ENCODE measurements around the gene SEZ6. TPM values are rescaled to one million over a fixed set of nuclear protein-coding genes. Genes with fewer than 3 reads are reported as not detected.

The SEZ6 gene
- total and polyA plus RNA-seq, 2 of the 4 experiments (the other 2 are of a cell fraction), result not detected

DNA sequence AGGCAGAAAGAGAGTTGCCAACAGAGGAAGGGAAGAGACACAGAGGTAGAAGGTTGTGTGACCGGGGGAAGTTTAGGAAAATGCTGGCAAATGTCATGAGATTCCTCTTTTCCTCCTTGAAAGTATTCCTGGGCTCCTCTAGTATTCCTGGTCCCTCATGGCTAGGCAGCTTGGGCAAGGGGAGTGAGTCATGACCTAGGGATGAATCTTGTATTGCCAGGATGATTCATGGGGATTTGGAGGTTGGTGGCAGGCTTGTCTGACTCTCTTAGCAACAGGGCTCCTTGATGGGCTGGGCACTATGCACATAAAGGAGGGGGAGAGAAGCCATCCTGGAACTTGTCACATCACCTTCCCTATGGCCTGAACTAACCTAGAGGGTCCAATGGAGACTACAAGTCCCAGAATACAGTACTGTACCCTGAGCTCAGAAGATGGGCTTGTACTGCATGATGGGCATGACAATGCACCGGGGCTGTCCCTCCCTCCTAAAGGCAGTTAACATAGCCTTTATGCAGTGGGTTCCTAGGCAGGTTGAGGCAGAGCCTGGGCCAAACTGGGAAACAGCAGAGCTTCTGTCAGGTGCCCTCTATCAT, 2.1 kb upstream of the SEZ6 start:
- dilution Hi-C loops (cut with HindIII; ENCODE audit: low sequenced_read_pairs, unreplicated experiment), result no loop called here
- H3K9ac ChIP-seq (ENCODE audit: low read depth, low read length), result no peak overlapping the region
- no peak overlapping the region for H3K18ac ChIP-seq (ENCODE audit: low read depth, low read length)
- DNase-seq (peak; percentile 7), ATAC-seq (ENCODE audit: low read depth) (no peak)
- no peak overlapping the region for H2AK5ac ChIP-seq (ENCODE audit: low read depth, low read length)
- no peaks in the 10 kb centered on the region for H3K36me3 ChIP-seq (ENCODE audit: control insufficient read depth, insufficient read depth, low read length)
- H3K23ac ChIP-seq (ENCODE audit: low read depth, low read length), result no peak overlapping the region
- no peaks in the 10 kb centered on the region for H3K79me1 ChIP-seq (ENCODE audit: low read depth in 1 of 2, low read length in 2 of 2)
- no peak overlapping the region for H4K5ac ChIP-seq (ENCODE audit: low read depth, low read length)
- H3K9me3 ChIP-seq (ENCODE audit: control insufficient read depth, insufficient read depth, low read length), result peaks cover 1% of the 10 kb centered on the region; the same call in 1 of the 2 replicates
- no peak overlapping the region for H4K8ac ChIP-seq (ENCODE audit: low read depth in 2 of 2, low read length in 2 of 2)
- no peak overlapping the region for H3K27ac ChIP-seq (ENCODE audit: insufficient read depth, low read length)
- H3K4ac ChIP-seq (ENCODE audit: low read depth, low read length), result no peak overlapping the region
- no peak overlapping the region for H3K14ac ChIP-seq (replicated peaks; ENCODE audit: low read depth, low read length)
- BruUV-seq (replicated peaks), result no TSS peak
- no peak overlapping the region for H3K56ac ChIP-seq (ENCODE audit: extremely low read depth, insufficient read depth, low read length)
- peaks cover 3% of the 10 kb centered on the region; the same call in 1 of the 2 replicates for H4K20me1 ChIP-seq (ENCODE audit: insufficient read depth, low read length)
- H3K9me1 ChIP-seq (ENCODE audit: insufficient read depth, low read length), result 0 out of 2 replicates have a peak, but pooled peaks cover 3% of the 10 kb centered on the region
- H2AK9ac ChIP-seq (replicated peaks; ENCODE audit: low read depth, low read length, poor library complexity), result no peak overlapping the region
- no peak overlapping the region for H2BK120ac ChIP-seq (ENCODE audit: low read depth, low read length)
- no peak overlapping the region for H3K4me2 ChIP-seq (ENCODE audit: low read depth, low read length)
- no peak overlapping the region for H2BK20ac ChIP-seq (ENCODE audit: low read depth, low read length)
- H2AFZ ChIP-seq (replicated peaks; ENCODE audit: low read length, poor library complexity), result no peak overlapping the region
- peaks cover 79% of the 10 kb centered on the region for H3K27me3 ChIP-seq (ENCODE audit: control insufficient read depth, insufficient read depth, low read length)
- in situ Hi-C loops (cut with MboI; ENCODE audit: low sequenced_read_pairs), result no loop called here
- intact Hi-C loops (cut with micrococcal nuclease), result loop anchor here (2.0 kb wide), 1 partner anchor 39 kb away; no protein-coding TSS in a partner anchor
- peaks cover 3% of the 10 kb centered on the region for H3K4me1 ChIP-seq (ENCODE audit: control insufficient read depth, insufficient read depth, low read length)
- WGBS, 2 experiments (ENCODE audit: extremely low coverage in 2 of 2, insufficient read length in 1 of 2), result no CpG with 5 or more reads among the region's 2 CpGs
- TF ChIP-seq MAZ (IDR thresholded peaks at IDR 0.05; ENCODE audit: borderline replicate concordance, low read depth, low read length) (no peak), SMC3 (IDR thresholded peaks at IDR 0.05; ENCODE audit: low read depth, low read length) (no peak), RCOR1 (IDR thresholded peaks at IDR 0.05; ENCODE audit: insufficient replicate concordance, low read length) (no peak), CEBPB (IDR thresholded peaks at IDR 0.05; ENCODE audit: low read depth, low read length) (0 out of 2 replicates have a peak, but pooled peaks have one; percentile 3), MAFK (IDR thresholded peaks at IDR 0.05; ENCODE audit: low read depth, low read length) (no peak), RFX5 (IDR thresholded peaks at IDR 0.05; ENCODE audit: low read depth, low read length) (no peak), FOS (IDR thresholded peaks at IDR 0.05; ENCODE audit: low read depth, low read length) (0 out of 2 replicates have a peak, but pooled peaks have one; percentile 8)
- TF ChIP-seq, protein P1, sequence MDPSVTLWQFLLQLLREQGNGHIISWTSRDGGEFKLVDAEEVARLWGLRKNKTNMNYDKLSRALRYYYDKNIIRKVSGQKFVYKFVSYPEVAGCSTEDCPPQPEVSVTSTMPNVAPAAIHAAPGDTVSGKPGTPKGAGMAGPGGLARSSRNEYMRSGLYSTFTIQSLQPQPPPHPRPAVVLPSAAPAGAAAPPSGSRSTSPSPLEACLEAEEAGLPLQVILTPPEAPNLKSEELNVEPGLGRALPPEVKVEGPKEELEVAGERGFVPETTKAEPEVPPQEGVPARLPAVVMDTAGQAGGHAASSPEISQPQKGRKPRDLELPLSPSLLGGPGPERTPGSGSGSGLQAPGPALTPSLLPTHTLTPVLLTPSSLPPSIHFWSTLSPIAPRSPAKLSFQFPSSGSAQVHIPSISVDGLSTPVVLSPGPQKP (IDR thresholded peaks at IDR 0.05; ENCODE audit: borderline replicate concordance, low read depth, low read length), result no peak
- TF ChIP-seq, protein P2, sequence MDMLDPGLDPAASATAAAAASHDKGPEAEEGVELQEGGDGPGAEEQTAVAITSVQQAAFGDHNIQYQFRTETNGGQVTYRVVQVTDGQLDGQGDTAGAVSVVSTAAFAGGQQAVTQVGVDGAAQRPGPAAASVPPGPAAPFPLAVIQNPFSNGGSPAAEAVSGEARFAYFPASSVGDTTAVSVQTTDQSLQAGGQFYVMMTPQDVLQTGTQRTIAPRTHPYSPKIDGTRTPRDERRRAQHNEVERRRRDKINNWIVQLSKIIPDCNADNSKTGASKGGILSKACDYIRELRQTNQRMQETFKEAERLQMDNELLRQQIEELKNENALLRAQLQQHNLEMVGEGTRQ (IDR thresholded peaks at IDR 0.05; ENCODE audit: low read depth, low read length), result no peak
- TF ChIP-seq, protein P3, sequence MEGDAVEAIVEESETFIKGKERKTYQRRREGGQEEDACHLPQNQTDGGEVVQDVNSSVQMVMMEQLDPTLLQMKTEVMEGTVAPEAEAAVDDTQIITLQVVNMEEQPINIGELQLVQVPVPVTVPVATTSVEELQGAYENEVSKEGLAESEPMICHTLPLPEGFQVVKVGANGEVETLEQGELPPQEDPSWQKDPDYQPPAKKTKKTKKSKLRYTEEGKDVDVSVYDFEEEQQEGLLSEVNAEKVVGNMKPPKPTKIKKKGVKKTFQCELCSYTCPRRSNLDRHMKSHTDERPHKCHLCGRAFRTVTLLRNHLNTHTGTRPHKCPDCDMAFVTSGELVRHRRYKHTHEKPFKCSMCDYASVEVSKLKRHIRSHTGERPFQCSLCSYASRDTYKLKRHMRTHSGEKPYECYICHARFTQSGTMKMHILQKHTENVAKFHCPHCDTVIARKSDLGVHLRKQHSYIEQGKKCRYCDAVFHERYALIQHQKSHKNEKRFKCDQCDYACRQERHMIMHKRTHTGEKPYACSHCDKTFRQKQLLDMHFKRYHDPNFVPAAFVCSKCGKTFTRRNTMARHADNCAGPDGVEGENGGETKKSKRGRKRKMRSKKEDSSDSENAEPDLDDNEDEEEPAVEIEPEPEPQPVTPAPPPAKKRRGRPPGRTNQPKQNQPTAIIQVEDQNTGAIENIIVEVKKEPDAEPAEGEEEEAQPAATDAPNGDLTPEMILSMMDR (conservative IDR thresholded peaks at IDR 0.05; ENCODE audit: low read depth, low read length), result no peak
- no peak overlapping the region for H3K4me3 ChIP-seq (ENCODE audit: insufficient read depth, low read depth, low read length)
- CTCF ChIA-PET, result no interaction called here
- H2BK15ac ChIP-seq (ENCODE audit: low read depth, low read length), result no peak overlapping the region
- H2BK5ac ChIP-seq (ENCODE audit: low read depth, low read length, poor library complexity, severe bottlenecking), result no peak overlapping the region
- H4K91ac ChIP-seq (ENCODE audit: insufficient read depth, low read depth, low read length), result no peak overlapping the region
- POLR2A ChIA-PET (ENCODE audit: unreplicated experiment), result interaction anchor here (0.6 kb wide), 1 partner anchor 33 kb away, joined by 5 read pairs; no protein-coding TSS in a partner anchor
